ENCODE measurements around the gene KIAA1549. TPM values are rescaled to one million over a fixed set of nuclear protein-coding genes. Genes with fewer than 3 reads are reported as not detected.

Gene KIAA1549
- total and polyA plus RNA-seq, 2 of the 8 experiments (the other 6 are each of a cell fraction or from before 2014, with no cell fraction given), result 6.5 to 17.3 TPM

DNA sequence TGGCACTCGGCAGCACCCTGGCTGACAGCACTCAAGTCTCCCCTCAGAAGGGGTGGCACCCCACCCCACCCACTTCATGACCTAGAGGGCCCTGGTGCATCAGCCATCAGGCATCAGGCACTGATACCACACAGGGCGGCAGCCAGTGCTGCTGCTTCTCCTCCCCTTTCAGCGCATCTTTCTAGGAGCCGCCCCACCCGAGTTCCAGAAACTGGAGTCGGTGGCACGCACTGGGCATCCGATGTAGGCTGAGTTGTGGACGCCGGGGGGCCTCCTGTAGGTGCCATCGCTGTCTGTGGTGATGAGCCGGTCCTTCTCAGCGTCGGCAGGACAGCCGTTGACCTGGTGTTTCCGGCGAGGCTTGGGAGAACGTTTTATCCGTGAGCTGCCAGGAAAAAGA is 113.4 kb downstream of the KIAA1549 start:
- 96% methylated on average over 18 of the region's 19 CpGs; no CpG with 5 or more reads in 1 of the 2 experiments for WGBS, 2 experiments (ENCODE audit: extremely low coverage in 1 of 2, insufficient coverage in 1 of 2, insufficient read length in 1 of 2, insufficient replicate concordance in 2 of 2, low coverage in 1 of 2, low lambda C conversion rate in 2 of 2, missing lambda C conversion rate in 1 of 2)
- CTCF ChIA-PET (ENCODE audit: partially characterized antibody), result interaction anchor here (0.7 to 1.3 kb wide), 3 partner anchors 22 to 98 kb away, joined by 3 read pairs; partner anchors contain the start of genes ATP6V0A4 and TMEM213

More for the DNA sequence above, 113.4 kb downstream of the KIAA1549 start:
- Histone ChIP-seq H2BK20ac (ENCODE audit: low read length) (no peak overlapping the region), H3K14ac (ENCODE audit: insufficient read length) (no peak overlapping the region), H2AFZ (ENCODE audit: low read length) (no peak overlapping the region), H4K20me1 (replicated peaks in 1 of 2; ENCODE audit: control insufficient read depth in 1 of 2, insufficient read depth in 2 of 2, low read length in 2 of 2) (no peaks in the 10 kb centered on the region), H2BK15ac (ENCODE audit: low read length) (no peak overlapping the region), H3K9ac (replicated peaks in 1 of 4; ENCODE audit: extremely low read depth in 1 of 4, low read depth in 3 of 4, low read length in 3 of 4) (no peak overlapping the region), H3K9me3 (ENCODE audit: insufficient read depth in 2 of 2, low read depth in 1 of 2, low read length in 1 of 2) (no peaks in the 10 kb centered on the region), H3K4me3 (ENCODE audit: extremely low read depth in 1 of 4, insufficient read depth in 2 of 4, low read depth in 3 of 4, low read length in 4 of 4) (no peak overlapping the region), H3K23me2 (ENCODE audit: low read depth, low read length) (no peaks in the 10 kb centered on the region), H2BK5ac (ENCODE audit: low read depth, low read length) (no peak overlapping the region), H3K79me2 (ENCODE audit: control insufficient read depth in 1 of 2, insufficient read depth in 2 of 2, low read length in 2 of 2) (no peaks in the 10 kb centered on the region), H3K56ac (replicated peaks; ENCODE audit: insufficient read length, low read depth, low read length) (no peak overlapping the region), H2AK5ac (ENCODE audit: low read depth, low read length) (no peak overlapping the region), H4K8ac (ENCODE audit: extremely low read depth, insufficient read depth, low read length) (no peak overlapping the region), H3K36me3 (ENCODE audit: control insufficient read depth in 2 of 4, insufficient read depth in 4 of 4, low read length in 3 of 4) (peaks cover 7 to 18% (median 13%) of the 10 kb centered on the region in 4 experiments; a peak in 5 of 8 replicates), H2BK120ac (replicated peaks; ENCODE audit: low read depth, low read length) (no peak overlapping the region), H3K27me3 (replicated peaks in 1 of 4; ENCODE audit: control insufficient read depth in 3 of 4, extremely low read depth in 1 of 4, insufficient read depth in 3 of 4, low read length in 3 of 4) (no peaks in the 10 kb centered on the region), H3K4me1 (replicated peaks in 1 of 4; ENCODE audit: control insufficient read depth in 3 of 4, insufficient read depth in 4 of 4, low read length in 3 of 4) (no peaks in the 10 kb centered on the region), H3K79me1 (ENCODE audit: low read depth, low read length) (no peaks in the 10 kb centered on the region), H3K4me2 (ENCODE audit: insufficient read depth in 1 of 2, low read depth in 2 of 2, low read length in 2 of 2) (no peak overlapping the region), H4K5ac (ENCODE audit: insufficient read length, low read depth, low read length) (no peak overlapping the region), H3K4ac (replicated peaks; ENCODE audit: insufficient read length, low read depth, low read length) (no peak overlapping the region), H4K91ac (replicated peaks; ENCODE audit: insufficient read length, low read length) (no peak overlapping the region), H3K23ac (ENCODE audit: insufficient read length) (no peak overlapping the region), H3K18ac (ENCODE audit: extremely low read depth, low read length) (no peak overlapping the region), H3K27ac (ENCODE audit: low read depth, low read length) (no peak overlapping the region), H2BK12ac (ENCODE audit: low read depth, low read length) (no peak overlapping the region)
- peak in 1 of 2 experiments; percentile 33 for DNase-seq (ENCODE audit: low read depth in 1 of 2, low spot score in 2 of 2)
- FAIRE-seq, result no peak
- POLR2A ChIA-PET (ENCODE audit: partially characterized antibody), result no interaction called here
- TF ChIP-seq RNF2 (IDR thresholded peaks at IDR 0.05; ENCODE audit: borderline replicate concordance, low read depth, low read length, missing control alignments, poor library complexity, severe bottlenecking) (no peak), EP300 (IDR thresholded peaks at IDR 0.05; ENCODE audit: borderline replicate concordance in 1 of 2, low read depth in 2 of 2, low read length in 2 of 2) (no peak), YY1 (IDR thresholded peaks at IDR 0.05; ENCODE audit: low read depth, low read length) (no peak), JUN (IDR thresholded peaks at IDR 0.05; ENCODE audit: low read depth, low read length) (no peak), RBBP5 (IDR thresholded peaks at IDR 0.05; ENCODE audit: borderline replicate concordance, low read depth, low read length) (no peak)
- TF ChIP-seq, protein P1, sequence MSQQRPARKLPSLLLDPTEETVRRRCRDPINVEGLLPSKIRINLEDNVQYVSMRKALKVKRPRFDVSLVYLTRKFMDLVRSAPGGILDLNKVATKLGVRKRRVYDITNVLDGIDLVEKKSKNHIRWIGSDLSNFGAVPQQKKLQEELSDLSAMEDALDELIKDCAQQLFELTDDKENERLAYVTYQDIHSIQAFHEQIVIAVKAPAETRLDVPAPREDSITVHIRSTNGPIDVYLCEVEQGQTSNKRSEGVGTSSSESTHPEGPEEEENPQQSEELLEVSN (IDR thresholded peaks at IDR 0.05), result no peak
- TF ChIP-seq, protein P2, sequence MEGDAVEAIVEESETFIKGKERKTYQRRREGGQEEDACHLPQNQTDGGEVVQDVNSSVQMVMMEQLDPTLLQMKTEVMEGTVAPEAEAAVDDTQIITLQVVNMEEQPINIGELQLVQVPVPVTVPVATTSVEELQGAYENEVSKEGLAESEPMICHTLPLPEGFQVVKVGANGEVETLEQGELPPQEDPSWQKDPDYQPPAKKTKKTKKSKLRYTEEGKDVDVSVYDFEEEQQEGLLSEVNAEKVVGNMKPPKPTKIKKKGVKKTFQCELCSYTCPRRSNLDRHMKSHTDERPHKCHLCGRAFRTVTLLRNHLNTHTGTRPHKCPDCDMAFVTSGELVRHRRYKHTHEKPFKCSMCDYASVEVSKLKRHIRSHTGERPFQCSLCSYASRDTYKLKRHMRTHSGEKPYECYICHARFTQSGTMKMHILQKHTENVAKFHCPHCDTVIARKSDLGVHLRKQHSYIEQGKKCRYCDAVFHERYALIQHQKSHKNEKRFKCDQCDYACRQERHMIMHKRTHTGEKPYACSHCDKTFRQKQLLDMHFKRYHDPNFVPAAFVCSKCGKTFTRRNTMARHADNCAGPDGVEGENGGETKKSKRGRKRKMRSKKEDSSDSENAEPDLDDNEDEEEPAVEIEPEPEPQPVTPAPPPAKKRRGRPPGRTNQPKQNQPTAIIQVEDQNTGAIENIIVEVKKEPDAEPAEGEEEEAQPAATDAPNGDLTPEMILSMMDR (IDR thresholded peaks at IDR 0.05; ENCODE audit: control extremely low read depth in 1 of 3, insufficient read depth in 1 of 3, low read depth in 1 of 3, low read length in 3 of 3), result no peak

Measured in H1 (cell line).